Activated naive CD4-positive, alpha-beta T cell treated with anti-CD3 and anti-CD28 coated beads for 36 hours (primary cell): Measurements from ENCODE around the gene ASGR2. TPM values are rescaled to one million over a fixed set of nuclear protein-coding genes. Genes with fewer than 3 reads are reported as not detected.
"Not testable (repeated sequence)": the region's sequence is repeated elsewhere in the genome, so short reads cannot be mapped to it uniquely, and the experiment has no call there.

ENCODE experiments used
- CTCF ChIA-PET: fragments of 350-600 bp; sonication (Branson Sonifier 250); formaldehyde crosslinking; loops from one replicate; lab custom pipeline; 2021; ENCODE audit warnings: antibody characterized with exemption; lab: Charles Lee
- DNase-seq: peaks from one replicate; pipeline ENCODE4 v3.0.0-alpha.2; 2020
- H3K27ac Mint-ChIP-seq: one replicate; pipeline ENCODE4 v1.8.0; 2021; ENCODE audit warnings: mild to moderate bottlenecking, mixed read lengths
- H3K27me3 Mint-ChIP-seq: one replicate; pipeline ENCODE4 v1.8.0; 2021; ENCODE audit warnings: low read depth, mixed read lengths
- H3K36me3 Mint-ChIP-seq: one replicate; pipeline ENCODE4 v1.8.0; 2021; ENCODE audit warnings: low read depth, mixed read lengths
- H3K4me1 Mint-ChIP-seq: one replicate; pipeline ENCODE4 v1.8.0; 2021; ENCODE audit warnings: low read depth, mixed read lengths
- H3K4me3 Mint-ChIP-seq: one replicate; pipeline ENCODE4 v1.8.0; 2021; ENCODE audit warnings: mild to moderate bottlenecking, moderate library complexity, mixed read lengths
- H3K9me3 Mint-ChIP-seq: one replicate; pipeline ENCODE4 v1.8.0; 2021; ENCODE audit warnings: mixed read lengths
- intact Hi-C: fragments of 100-400 bp; cut with micrococcal nuclease; formaldehyde crosslinking; loops from one replicate; pipeline ENCODE4 v1.15.1; 2023
- total RNA-seq, 2 experiments: library from RNA; stranded (reverse); gene quantifications; one replicate each; pipeline ENCODE4 v1.2.3, GENCODE V29; 2021

Gene ASGR2
- total RNA-seq, 2 experiments from 2014 or later = not detected

GRCh38 chr17:7109461-7110322, 4.9 kb downstream of the ASGR2 start:
- H3K27ac Mint-ChIP-seq = no peak overlapping the region
- CTCF ChIA-PET = interaction anchor here (0.6 to 2.1 kb wide), 4 partner anchors 11 to 121 kb away, joined by 3 to 8 read pairs (median 4); no protein-coding TSS in a partner anchor
- H3K36me3 Mint-ChIP-seq = no peaks in the 10 kb centered on the region
- H3K9me3 Mint-ChIP-seq = no peaks in the 10 kb centered on the region
- peaks cover 6% of the 10 kb centered on the region for H3K4me1 Mint-ChIP-seq
- no peaks in the 10 kb centered on the region for H3K27me3 Mint-ChIP-seq
- no peak overlapping the region for H3K4me3 Mint-ChIP-seq
- intact Hi-C loops = no loop called here
- no peak for DNase-seq

GRCh38 chr17:7108981-7109380, 5.6 kb downstream of the ASGR2 start:
- Mint-ChIP-seq H3K4me1 (peaks cover 6% of the 10 kb centered on the region), H3K27ac (no peak overlapping the region), H3K36me3 (no peaks in the 10 kb centered on the region), H3K4me3 (no peak overlapping the region), H3K27me3 (no peaks in the 10 kb centered on the region), H3K9me3 (no peaks in the 10 kb centered on the region)
- CTCF ChIA-PET = interaction anchor here (0.6 to 1.4 kb wide), 2 partner anchors 11 to 23 kb away, joined by 3 read pairs; no protein-coding TSS in a partner anchor
- no peak for DNase-seq
- intact Hi-C loops = no loop called here

- Mint-ChIP-seq H3K4me3 (no peak overlapping the region), H3K27me3 (no peaks in the 10 kb centered on the region), H3K4me1 (peaks cover 6% of the 10 kb centered on the region), H3K36me3 (no peaks in the 10 kb centered on the region), H3K27ac (no peak overlapping the region), H3K9me3 (no peaks in the 10 kb centered on the region)
- no peak for DNase-seq
- CTCF ChIA-PET = interaction anchor here (0.6 to 1.4 kb wide), 2 partner anchors 10 to 24 kb away, joined by 3 read pairs; no protein-coding TSS in a partner anchor
- intact Hi-C loops = no loop called here
These were observed 6.1 kb downstream of the ASGR2 start for GRCh38 chr17:7108560-7108925.

- no peak overlapping the region for H3K4me3 Mint-ChIP-seq
- no peaks in the 10 kb centered on the region for H3K36me3 Mint-ChIP-seq
- CTCF ChIA-PET = no interaction called here
- no peaks in the 10 kb centered on the region for H3K9me3 Mint-ChIP-seq
- no peak overlapping the region for H3K27ac Mint-ChIP-seq
- no peak for DNase-seq
- peaks cover 6% of the 10 kb centered on the region for H3K4me1 Mint-ChIP-seq
- intact Hi-C loops = no loop called here
- H3K27me3 Mint-ChIP-seq = no peaks in the 10 kb centered on the region
These were observed 6.6 kb downstream of the ASGR2 start for GRCh38 chr17:7107795-7108559.

- no peak for DNase-seq
- no peaks in the 10 kb centered on the region for H3K27me3 Mint-ChIP-seq
- CTCF ChIA-PET = no interaction called here
- H3K27ac Mint-ChIP-seq = no peak overlapping the region
- H3K9me3 Mint-ChIP-seq = no peaks in the 10 kb centered on the region
- no peaks in the 10 kb centered on the region for H3K36me3 Mint-ChIP-seq
- no peak overlapping the region for H3K4me3 Mint-ChIP-seq
- intact Hi-C loops = no loop called here
- H3K4me1 Mint-ChIP-seq = peaks cover 6% of the 10 kb centered on the region
These were observed 7.4 kb downstream of the ASGR2 start for GRCh38 chr17:7107012-7107754.

GRCh38 chr17:7102421-7102820, 12.2 kb downstream of the ASGR2 start:
- no peak overlapping the region for H3K4me3 Mint-ChIP-seq
- no peaks in the 10 kb centered on the region for H3K36me3 Mint-ChIP-seq
- no peak for DNase-seq
- intact Hi-C loops = no loop called here
- H3K9me3 Mint-ChIP-seq = no peaks in the 10 kb centered on the region
- H3K27ac Mint-ChIP-seq = no peak overlapping the region
- no peaks in the 10 kb centered on the region for H3K27me3 Mint-ChIP-seq
- CTCF ChIA-PET = interaction anchor here (0.7 to 1.3 kb wide), 2 partner anchors 50 to 1833 kb away, joined by 3 read pairs; no protein-coding TSS in a partner anchor
- no peaks in the 10 kb centered on the region for H3K4me1 Mint-ChIP-seq

- no peaks in the 10 kb centered on the region for H3K27me3 Mint-ChIP-seq
- intact Hi-C loops = no loop called here
- H3K36me3 Mint-ChIP-seq = no peaks in the 10 kb centered on the region
- H3K4me1 Mint-ChIP-seq = no peaks in the 10 kb centered on the region
- DNase-seq = no peak
- no peak overlapping the region for H3K4me3 Mint-ChIP-seq
- CTCF ChIA-PET = interaction anchor here (1.3 kb wide), 1 partner anchor 49 kb away, joined by 3 read pairs; no protein-coding TSS in a partner anchor
- no peak overlapping the region for H3K27ac Mint-ChIP-seq
- no peaks in the 10 kb centered on the region for H3K9me3 Mint-ChIP-seq
These were observed 13.1 kb downstream of the ASGR2 start for GRCh38 chr17:7101531-7101930.

- H3K36me3 Mint-ChIP-seq, H3K4me1 Mint-ChIP-seq, DNase-seq, H3K4me3 Mint-ChIP-seq, CTCF ChIA-PET, H3K27me3 Mint-ChIP-seq, H3K9me3 Mint-ChIP-seq, intact Hi-C loops, H3K27ac Mint-ChIP-seq: not testable (repeated sequence)
These were observed 13.8 kb downstream of the ASGR2 start for GRCh38 chr17:7100641-7101379.

GRCh38 chr17:7098802-7099459, 15.7 kb downstream of the ASGR2 start:
- no peaks in the 10 kb centered on the region for H3K36me3 Mint-ChIP-seq
- no peaks in the 10 kb centered on the region for H3K27me3 Mint-ChIP-seq
- no peak for DNase-seq
- no peak overlapping the region for H3K27ac Mint-ChIP-seq
- no peak overlapping the region for H3K4me3 Mint-ChIP-seq
- CTCF ChIA-PET = interaction anchor here (0.7 to 1.2 kb wide), 2 partner anchors 10 to 24 kb away, joined by 3 read pairs; no protein-coding TSS in a partner anchor
- peaks cover 3% of the 10 kb centered on the region for H3K4me1 Mint-ChIP-seq
- H3K9me3 Mint-ChIP-seq = no peaks in the 10 kb centered on the region
- intact Hi-C loops = no loop called here

- Mint-ChIP-seq H3K36me3 (no peaks in the 10 kb centered on the region), H3K4me3 (no peak overlapping the region), H3K27ac (no peak overlapping the region), H3K4me1 (peaks cover 3% of the 10 kb centered on the region), H3K9me3 (no peaks in the 10 kb centered on the region), H3K27me3 (no peaks in the 10 kb centered on the region)
- DNase-seq = no peak
- CTCF ChIA-PET = interaction anchor here (1.2 kb wide), 1 partner anchor 11 kb away, joined by 3 read pairs; no protein-coding TSS in a partner anchor
- intact Hi-C loops = no loop called here
These were observed 16.7 kb downstream of the ASGR2 start for GRCh38 chr17:7097940-7098339.

GRCh38 chr17:7095625-7096024, 19.0 kb downstream of the ASGR2 start:
- Mint-ChIP-seq H3K36me3 (no peaks in the 10 kb centered on the region), H3K4me1 (peaks cover 3% of the 10 kb centered on the region), H3K9me3 (no peaks in the 10 kb centered on the region), H3K27ac (no peak overlapping the region), H3K4me3 (no peak overlapping the region), H3K27me3 (no peaks in the 10 kb centered on the region)
- DNase-seq = no peak
- intact Hi-C loops = no loop called here
- CTCF ChIA-PET = no interaction called here
